Neuronal stem cell (in vitro differentiated cells): ENCODE measurements around the gene MMADHC.
A peak's percentile ranks its signal among the peaks of the same experiment; 100 is the strongest.

Experiments
- DNase-seq: peaks from one replicate; pipeline ENCODE4 v3.0.0-alpha.2; 2013; ENCODE audit warnings: low spot score
- H2AFZ ChIP-seq: one replicate; pipeline ENCODE4 v1.6.1; 2013; ENCODE audit warnings: mild to moderate bottlenecking, low read length, inconsistent platforms
- H2AK5ac ChIP-seq: 2 replicates; pipeline ENCODE4 v1.6.1; 2013; ENCODE audit warnings: low read depth, mild to moderate bottlenecking, inconsistent platforms, low read length, moderate library complexity, mixed read lengths
- H2BK120ac ChIP-seq: 2 replicates; pipeline ENCODE4 v1.6.1; 2013; ENCODE audit warnings: low read depth, mild to moderate bottlenecking, inconsistent platforms, low read length, moderate library complexity, mixed read lengths
- H2BK12ac ChIP-seq: one replicate; pipeline ENCODE4 v1.6.1; 2013; ENCODE audit warnings: low read length, inconsistent platforms
- H2BK15ac ChIP-seq: 2 replicates; pipeline ENCODE4 v1.6.1; 2013; ENCODE audit warnings: mild to moderate bottlenecking, low read length, inconsistent platforms, mixed read lengths
- H2BK5ac ChIP-seq: one replicate; pipeline ENCODE4 v1.6.1; 2013; ENCODE audit warnings: inconsistent platforms, mild to moderate bottlenecking, low read length, moderate library complexity
- H3K14ac ChIP-seq: one replicate; pipeline ENCODE4 v1.6.1; 2013; ENCODE audit warnings: low read length, inconsistent platforms
- H3K18ac ChIP-seq: 2 replicates; pipeline ENCODE4 v1.6.1; 2013; ENCODE audit warnings: low read length, inconsistent platforms
- H3K23ac ChIP-seq: 2 replicates; pipeline ENCODE4 v1.6.1; 2013; ENCODE audit warnings: low read depth, mild to moderate bottlenecking, mixed read lengths, low read length, inconsistent platforms; ENCODE audit not compliant: poor library complexity
- H3K27ac ChIP-seq: replicated peaks from 3 replicates; pipeline ENCODE4 v1.5.1; 2013; ENCODE audit warnings: low read length, inconsistent platforms
- H3K27me3 ChIP-seq, 3 experiments: 2 replicates each; pipeline ENCODE4 v1.6.1; 2013; ENCODE audit warnings: low read length in 3 of 3, mild to moderate bottlenecking in 2 of 3, inconsistent platforms in 1 of 3, low read depth in 1 of 3, mixed read lengths in 1 of 3, moderate library complexity in 1 of 3; ENCODE audit not compliant: control insufficient read depth in 3 of 3, insufficient read depth in 3 of 3
- H3K36me3 ChIP-seq, 2 donors: replicated peaks in 1 of 2; 2 replicates each; pipeline ENCODE4 v1.6.1; 2013; ENCODE audit warnings: low read length in 2 of 2; ENCODE audit not compliant: control insufficient read depth in 2 of 2, insufficient read depth in 2 of 2
- H3K4ac ChIP-seq: 2 replicates; pipeline ENCODE4 v1.6.1; 2013; ENCODE audit warnings: inconsistent platforms, mild to moderate bottlenecking, low read length, moderate library complexity
- H3K4me1 ChIP-seq, 2 donors: 1 replicate in 1 of 2; 2 replicates in 1 of 2; pipeline ENCODE4 v1.6.1; 2013; ENCODE audit warnings: low read length in 2 of 2, low read depth in 1 of 2; ENCODE audit not compliant: control insufficient read depth in 2 of 2, insufficient read depth in 1 of 2
- H3K4me2 ChIP-seq: one replicate; pipeline ENCODE4 v1.6.1; 2013; ENCODE audit warnings: mild to moderate bottlenecking, low read length, inconsistent platforms; ENCODE audit not compliant: insufficient read depth, poor library complexity, severe bottlenecking
- H3K4me3 ChIP-seq, 2 donors: 2 replicates each; pipeline ENCODE4 v1.5.1; 2013; ENCODE audit warnings: low read length in 2 of 2, mild to moderate bottlenecking in 2 of 2, inconsistent platforms in 1 of 2, moderate library complexity in 1 of 2
- H3K79me1 ChIP-seq: one replicate; pipeline ENCODE4 v1.6.1; 2013; ENCODE audit warnings: low read depth, mild to moderate bottlenecking, inconsistent platforms, low read length, moderate library complexity
- H3K9ac ChIP-seq: one replicate; pipeline ENCODE4 v1.6.1; 2013; ENCODE audit warnings: mild to moderate bottlenecking, low read depth, low read length, inconsistent platforms; ENCODE audit not compliant: poor library complexity
- H3K9me3 ChIP-seq, 2 donors: replicated peaks in 1 of 2; 2 replicates each; pipeline versions ENCODE3 to v1.6.1; 2013; ENCODE audit warnings: low read length in 2 of 2, mild to moderate bottlenecking in 2 of 2, inconsistent platforms in 1 of 2, low read depth in 1 of 2, mixed read lengths in 1 of 2, moderate library complexity in 1 of 2; ENCODE audit not compliant: control insufficient read depth in 2 of 2, insufficient read depth in 1 of 2
- H4K8ac ChIP-seq: one replicate; pipeline ENCODE4 v1.6.1; 2013; ENCODE audit warnings: low read depth, mild to moderate bottlenecking, inconsistent platforms, low read length, moderate library complexity
- H4K91ac ChIP-seq: one replicate; pipeline ENCODE4 v1.6.1; 2013; ENCODE audit warnings: low read length, low read depth, mild to moderate bottlenecking, inconsistent platforms; ENCODE audit not compliant: poor library complexity
- WGBS, 2 donors: extraction: QIAGEN DNeasy Blood & Tissue Kit; methylation state at CpG; one replicate each; pipeline ENCODE4 v1.1.7; 2013; ENCODE audit warnings: missing lambda C conversion rate in 2 of 2, mixed read lengths in 1 of 2; ENCODE audit not compliant: insufficient read length in 2 of 2, insufficient replicate concordance in 1 of 2; ENCODE audit errors: extremely low coverage in 2 of 2; 5-methylcytosine and 5-hydroxymethylcytosine counted together

The MMADHC gene

GRCh38 chr2:149611100-149611820 is 23.7 kb upstream of the MMADHC start:
- H3K27ac ChIP-seq: no peak overlapping the region
- no peak for DNase-seq

DNA sequence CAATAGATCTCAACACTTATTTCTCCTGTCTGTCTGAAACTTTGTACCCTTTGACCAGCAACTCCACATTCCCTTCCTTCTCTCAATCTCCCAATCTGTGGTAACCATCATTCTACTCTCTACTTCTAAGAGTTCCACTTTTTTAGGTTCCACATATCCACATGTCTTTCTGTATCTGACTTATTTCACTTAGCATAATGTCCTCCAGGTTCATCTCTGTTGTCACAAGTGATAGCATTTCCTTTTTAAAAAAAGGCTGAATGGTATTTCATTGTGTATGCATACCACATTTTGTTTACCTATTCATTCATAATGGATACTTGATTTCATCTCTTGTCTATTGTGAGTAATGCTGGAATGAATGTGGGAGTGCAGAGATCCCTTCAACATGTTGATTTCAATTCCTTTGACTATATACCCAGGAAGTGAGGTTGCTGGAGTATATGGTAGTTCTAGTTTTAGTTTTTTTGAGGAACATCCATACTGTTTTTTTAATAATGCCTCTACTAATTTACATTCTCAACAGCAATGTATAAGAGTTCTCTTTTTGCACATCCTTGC is 18.8 kb upstream of the MMADHC start:
- no peak overlapping the region for H4K91ac ChIP-seq
- no peak overlapping the region for H3K18ac ChIP-seq
- no peak overlapping the region for H3K4me2 ChIP-seq
- no peaks in the 10 kb centered on the region for H3K36me3 ChIP-seq
- DNase-seq: no peak
- H2BK12ac ChIP-seq: no peak overlapping the region
- H3K27ac ChIP-seq: no peak overlapping the region
- peaks cover 2 to 4% of the 10 kb centered on the region in 2 donors for H3K9me3 ChIP-seq
- H3K9ac ChIP-seq: no peak overlapping the region
- peaks cover 0 to 2% (median 0%) of the 10 kb centered on the region in 3 experiments for H3K27me3 ChIP-seq
- H3K14ac ChIP-seq: no peak overlapping the region
- H3K4ac ChIP-seq: no peak overlapping the region
- no peak overlapping the region for H3K23ac ChIP-seq
- no peak overlapping the region for H2BK15ac ChIP-seq
- H2AFZ ChIP-seq: no peak overlapping the region
- no peaks in the 10 kb centered on the region for H3K79me1 ChIP-seq
- peaks cover 1 to 7% of the 10 kb centered on the region in 2 donors for H3K4me1 ChIP-seq
- H2BK120ac ChIP-seq: no peak overlapping the region
- H2BK5ac ChIP-seq: no peak overlapping the region
- no peak overlapping the region for H4K8ac ChIP-seq
- H2AK5ac ChIP-seq: no peak overlapping the region
- no peak overlapping the region for H3K4me3 ChIP-seq

More at GRCh38 chr2:149611100-149611820, 23.7 kb upstream of the MMADHC start:
- Histone ChIP-seq H3K4me2 (no peak overlapping the region), H2BK15ac (no peak overlapping the region), H2AK5ac (no peak overlapping the region), H3K18ac (no peak overlapping the region), H3K4me3 (no peak overlapping the region), H3K9me3 (no peaks in the 10 kb centered on the region), H2BK5ac (no peak overlapping the region), H4K8ac (no peak overlapping the region), H2AFZ (no peak overlapping the region), H3K79me1 (no peaks in the 10 kb centered on the region), H3K9ac (no peak overlapping the region), H2BK12ac (no peak overlapping the region), H3K23ac (no peak overlapping the region), H3K27me3 (peaks cover 0 to 2% (median 0%) of the 10 kb centered on the region in 3 experiments), H3K14ac (no peak overlapping the region), H3K4me1 (peaks cover 0 to 3% of the 10 kb centered on the region in 2 donors), H3K36me3 (no peaks in the 10 kb centered on the region), H3K4ac (no peak overlapping the region), H2BK120ac (no peak overlapping the region), H4K91ac (no peak overlapping the region)
- WGBS, 2 donors: no CpG with 5 or more reads among the region's 7 CpGs

- Histone ChIP-seq H3K27ac (no peak overlapping the region), H3K23ac (no peak overlapping the region), H2BK5ac (no peak overlapping the region), H3K4me2 (no peak overlapping the region), H3K9me3 (peaks cover 4 to 11% of the 10 kb centered on the region in 2 donors), H2BK120ac (no peak overlapping the region), H3K14ac (no peak overlapping the region), H4K91ac (no peak overlapping the region), H2AFZ (no peak overlapping the region), H3K4ac (no peak overlapping the region), H3K4me1 (peaks cover 0 to 7% of the 10 kb centered on the region in 2 donors), H2AK5ac (no peak overlapping the region), H2BK12ac (no peak overlapping the region), H2BK15ac (no peak overlapping the region), H4K8ac (no peak overlapping the region), H3K27me3 (peaks cover 0 to 2% (median 0%) of the 10 kb centered on the region in 3 experiments), H3K36me3 (no peaks in the 10 kb centered on the region), H3K79me1 (no peaks in the 10 kb centered on the region), H3K18ac (no peak overlapping the region), H3K4me3 (no peak overlapping the region), H3K9ac (no peak overlapping the region)
- WGBS, 2 donors: no CpG with 5 or more reads among the region's 4 CpGs
- DNase-seq: no peak
Observed at GRCh38 chr2:149603248-149603647, 15.7 kb upstream of the MMADHC start.

- Histone ChIP-seq H2AK5ac (no peak overlapping the region), H2BK12ac (no peak overlapping the region), H3K23ac (no peak overlapping the region), H3K4me2 (no peak overlapping the region), H3K9me3 (peaks cover 4 to 11% of the 10 kb centered on the region in 2 donors), H3K36me3 (no peaks in the 10 kb centered on the region), H2AFZ (peak overlapping the region; percentile 36), H2BK120ac (no peak overlapping the region), H3K18ac (no peak overlapping the region), H3K27ac (no peak overlapping the region), H3K79me1 (no peaks in the 10 kb centered on the region), H4K91ac (no peak overlapping the region), H3K27me3 (no peaks in the 10 kb centered on the region), H3K4ac (no peak overlapping the region), H3K9ac (no peak overlapping the region), H2BK15ac (no peak overlapping the region), H2BK5ac (no peak overlapping the region), H3K14ac (no peak overlapping the region), H3K4me1 (peaks cover 0 to 7% of the 10 kb centered on the region in 2 donors), H3K4me3 (no peak overlapping the region), H4K8ac (no peak overlapping the region)
- no peak for DNase-seq
- no CpG with 5 or more reads among the region's 3 CpGs for WGBS, 2 donors
Observed at GRCh38 chr2:149601141-149601796, 13.7 kb upstream of the MMADHC start.
